Measurements from ENCODE around the gene SFSWAP. TPM values are rescaled to one million over a fixed set of nuclear protein-coding genes. Genes with fewer than 3 reads are reported as not detected.

Gene SFSWAP
- total RNA-seq, 1 donor from 2014 or later: 34.9 TPM

GRCh38 chr12:131829791-131830334 is 119.0 kb downstream of the SFSWAP start:
- Histone ChIP-seq H3K4me3 (peak overlapping the region; percentile 47 to 54), H3K36me3 (no peaks in the 10 kb centered on the region), H3K4me1 (peaks cover 53% of the 10 kb centered on the region), H3K9me3 (no peaks in the 10 kb centered on the region), H3K27ac (peak overlapping the region; percentile 75), H3K27me3 (no peaks in the 10 kb centered on the region)
- peak in 1 of 2 donors; percentile 86 for DNase-seq (ENCODE audit: extremely low spot score in 2 of 2)
- intact Hi-C loops (cut with DNase I): no loop called here
- TF ChIP-seq CTCF (IDR thresholded peaks at IDR 0.05): no peak
- no peak for TF ChIP-seq POLR2AphosphoS5 (IDR thresholded peaks at IDR 0.05; ENCODE audit: insufficient read depth in 1 of 2, low read depth in 1 of 2)
- no peak for TF ChIP-seq POLR2A (IDR thresholded peaks at IDR 0.05)

- no peak for DNase-seq (ENCODE audit: extremely low spot score in 2 of 2)
- intact Hi-C loops (cut with DNase I): no loop called here
- H3K27ac ChIP-seq: peak overlapping the region; percentile 75
- peaks cover 48% of the 10 kb centered on the region for H3K4me1 ChIP-seq
- H3K9me3 ChIP-seq: no peaks in the 10 kb centered on the region
- TF ChIP-seq POLR2A (IDR thresholded peaks at IDR 0.05) (no peak), CTCF (IDR thresholded peaks at IDR 0.05) (peak in 2 of 3 experiments; percentile 34 to 42), POLR2AphosphoS5 (IDR thresholded peaks at IDR 0.05; ENCODE audit: insufficient read depth in 1 of 2, low read depth in 1 of 2) (peak in 1 of 2 donors; percentile 74)
- H3K4me3 ChIP-seq: peak overlapping the region; percentile 47 to 54
- no peaks in the 10 kb centered on the region for H3K27me3 ChIP-seq
- no peaks in the 10 kb centered on the region for H3K36me3 ChIP-seq
These were observed 119.5 kb downstream of the SFSWAP start for GRCh38 chr12:131830335-131830913.

DNA sequence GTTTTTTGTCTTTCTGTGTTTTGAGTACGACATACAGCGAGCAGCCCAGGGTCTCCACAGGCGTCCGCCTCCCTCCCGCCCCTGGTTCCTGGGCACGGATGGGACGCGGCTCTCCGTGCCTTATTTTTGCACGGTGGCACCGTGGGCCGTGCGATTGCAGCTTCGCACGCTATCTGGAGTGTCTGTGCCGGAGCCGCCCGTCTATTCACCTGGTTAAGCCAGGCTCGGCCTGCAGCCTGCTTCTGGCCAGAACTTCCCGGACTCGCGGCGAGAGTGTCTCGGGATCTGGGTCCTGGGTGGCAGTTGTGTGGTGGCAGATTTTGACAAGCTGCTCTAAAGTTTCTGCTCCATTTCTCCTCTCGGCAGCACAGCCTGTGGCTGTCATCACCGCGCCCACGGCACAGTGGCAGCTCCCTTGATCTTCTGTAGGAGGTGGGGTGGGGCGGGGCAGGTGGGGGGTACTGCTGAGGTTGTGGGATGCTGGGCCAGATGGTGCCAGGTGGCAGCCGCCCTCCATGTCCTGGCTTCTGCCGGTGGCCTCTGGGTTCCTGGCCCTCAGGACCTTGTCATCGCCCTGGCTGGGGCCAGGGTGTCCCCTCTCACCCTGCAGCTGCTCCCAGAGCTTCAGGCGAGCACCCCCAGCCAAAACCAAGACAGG is 120.2 kb downstream of the SFSWAP start:
- no peak for DNase-seq (ENCODE audit: extremely low spot score in 2 of 2)
- Histone ChIP-seq H3K4me3 (peak overlapping the region; percentile 47 to 54), H3K27ac (peak overlapping the region; percentile 75), H3K36me3 (no peaks in the 10 kb centered on the region), H3K27me3 (no peaks in the 10 kb centered on the region), H3K4me1 (peaks cover 44% of the 10 kb centered on the region), H3K9me3 (no peaks in the 10 kb centered on the region)
- intact Hi-C loops (cut with DNase I): no loop called here
- TF ChIP-seq POLR2A (IDR thresholded peaks at IDR 0.05): no peak
- TF ChIP-seq POLR2AphosphoS5 (IDR thresholded peaks at IDR 0.05; ENCODE audit: insufficient read depth in 1 of 2, low read depth in 1 of 2): peak in 1 of 2 donors; percentile 10
- TF ChIP-seq CTCF (IDR thresholded peaks at IDR 0.05): no peak

GRCh38 chr12:131831635-131832041 is 120.7 kb downstream of the SFSWAP start:
- H3K4me3 ChIP-seq: peak overlapping the region; percentile 47 to 54
- intact Hi-C loops (cut with DNase I): no loop called here
- peaks cover 44% of the 10 kb centered on the region for H3K4me1 ChIP-seq
- no peaks in the 10 kb centered on the region for H3K9me3 ChIP-seq
- no peaks in the 10 kb centered on the region for H3K27me3 ChIP-seq
- no peak for DNase-seq (ENCODE audit: extremely low spot score in 2 of 2)
- TF ChIP-seq CTCF (IDR thresholded peaks at IDR 0.05) (no peak), POLR2AphosphoS5 (IDR thresholded peaks at IDR 0.05; ENCODE audit: insufficient read depth in 1 of 2, low read depth in 1 of 2) (peak in 1 of 2 donors; percentile 53)
- peak overlapping the region; percentile 75 for H3K27ac ChIP-seq
- no peaks in the 10 kb centered on the region for H3K36me3 ChIP-seq
